Measurements from ENCODE around the gene SNX11. TPM values are rescaled to one million over a fixed set of nuclear protein-coding genes. Genes with fewer than 3 reads are reported as not detected.

The SNX11 gene
- total RNA-seq, 1 donor: 20.6 TPM

DNA sequence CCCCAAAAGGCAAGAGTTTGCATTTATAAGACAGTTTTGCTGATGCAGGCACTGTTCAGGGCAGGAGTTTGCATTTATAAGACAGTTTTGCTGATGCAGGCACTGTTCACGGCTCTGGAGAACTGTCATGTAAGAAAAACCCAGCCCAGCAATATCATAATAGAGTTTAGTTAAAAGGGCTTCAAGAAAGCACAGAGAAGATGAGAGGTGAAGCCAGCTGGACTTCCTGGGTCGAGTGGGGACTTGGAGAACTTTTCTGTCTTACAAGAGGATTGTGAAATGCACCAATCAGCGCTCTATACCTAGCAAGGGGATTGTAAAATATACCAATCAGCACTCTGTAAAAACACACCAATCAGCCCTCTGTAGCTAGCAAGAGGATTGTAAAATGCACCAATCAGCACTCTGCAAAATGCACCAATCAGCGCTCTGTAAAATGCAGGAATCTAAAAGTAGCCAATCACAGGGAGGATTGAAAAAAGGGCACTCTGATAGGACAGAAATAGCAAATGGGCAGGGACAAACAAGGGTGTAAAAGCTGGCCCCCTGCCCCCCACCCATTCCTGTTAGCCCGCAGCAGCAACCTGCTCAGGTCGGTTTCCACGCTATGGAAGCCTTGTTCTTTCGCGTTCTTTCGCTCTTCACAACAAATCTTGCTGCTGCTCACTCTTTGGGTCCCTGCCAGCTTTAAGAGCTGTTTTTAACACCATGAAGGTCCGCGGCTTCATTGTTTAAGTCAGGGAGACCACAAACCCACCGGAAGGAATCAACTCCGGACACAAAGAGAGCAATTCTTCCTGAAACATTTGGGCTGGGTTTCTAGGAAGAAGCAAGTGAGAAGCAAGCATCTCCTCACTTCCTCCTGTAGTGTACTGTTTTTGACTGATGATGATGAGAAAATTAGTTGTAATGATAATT lies 4.5 kb upstream of the SNX11 start:
- H3K9me3 ChIP-seq (ENCODE audit: low read depth, low read length): no peaks in the 10 kb centered on the region
- no peak for DNase-seq (ENCODE audit: insufficient read length, low spot score, missing footprints)
- H3K27me3 ChIP-seq (ENCODE audit: insufficient read depth, low read length): no peaks in the 10 kb centered on the region
- H4K20me1 ChIP-seq (ENCODE audit: insufficient read depth, low read length): no peaks in the 10 kb centered on the region
- TF ChIP-seq, protein P1, sequence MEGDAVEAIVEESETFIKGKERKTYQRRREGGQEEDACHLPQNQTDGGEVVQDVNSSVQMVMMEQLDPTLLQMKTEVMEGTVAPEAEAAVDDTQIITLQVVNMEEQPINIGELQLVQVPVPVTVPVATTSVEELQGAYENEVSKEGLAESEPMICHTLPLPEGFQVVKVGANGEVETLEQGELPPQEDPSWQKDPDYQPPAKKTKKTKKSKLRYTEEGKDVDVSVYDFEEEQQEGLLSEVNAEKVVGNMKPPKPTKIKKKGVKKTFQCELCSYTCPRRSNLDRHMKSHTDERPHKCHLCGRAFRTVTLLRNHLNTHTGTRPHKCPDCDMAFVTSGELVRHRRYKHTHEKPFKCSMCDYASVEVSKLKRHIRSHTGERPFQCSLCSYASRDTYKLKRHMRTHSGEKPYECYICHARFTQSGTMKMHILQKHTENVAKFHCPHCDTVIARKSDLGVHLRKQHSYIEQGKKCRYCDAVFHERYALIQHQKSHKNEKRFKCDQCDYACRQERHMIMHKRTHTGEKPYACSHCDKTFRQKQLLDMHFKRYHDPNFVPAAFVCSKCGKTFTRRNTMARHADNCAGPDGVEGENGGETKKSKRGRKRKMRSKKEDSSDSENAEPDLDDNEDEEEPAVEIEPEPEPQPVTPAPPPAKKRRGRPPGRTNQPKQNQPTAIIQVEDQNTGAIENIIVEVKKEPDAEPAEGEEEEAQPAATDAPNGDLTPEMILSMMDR (IDR thresholded peaks at IDR 0.05; ENCODE audit: extremely low read depth, low read depth, low read length): no peak
- no peak overlapping the region for H2AFZ ChIP-seq (ENCODE audit: low read length)
- H3K4me1 ChIP-seq (ENCODE audit: insufficient read depth, low read length): peaks cover 8% of the 10 kb centered on the region
- no peak overlapping the region for H3K4me2 ChIP-seq (ENCODE audit: insufficient read depth, low read length)
- H3K27ac ChIP-seq (ENCODE audit: low read depth, low read length): no peak overlapping the region
- H3K79me2 ChIP-seq (ENCODE audit: insufficient read depth, low read length): peaks cover 36% of the 10 kb centered on the region
- H3K4me3 ChIP-seq (ENCODE audit: insufficient read depth, low read length): no peak overlapping the region
- H3K36me3 ChIP-seq (ENCODE audit: insufficient read depth, low read length): peaks cover 3% of the 10 kb centered on the region

DNA sequence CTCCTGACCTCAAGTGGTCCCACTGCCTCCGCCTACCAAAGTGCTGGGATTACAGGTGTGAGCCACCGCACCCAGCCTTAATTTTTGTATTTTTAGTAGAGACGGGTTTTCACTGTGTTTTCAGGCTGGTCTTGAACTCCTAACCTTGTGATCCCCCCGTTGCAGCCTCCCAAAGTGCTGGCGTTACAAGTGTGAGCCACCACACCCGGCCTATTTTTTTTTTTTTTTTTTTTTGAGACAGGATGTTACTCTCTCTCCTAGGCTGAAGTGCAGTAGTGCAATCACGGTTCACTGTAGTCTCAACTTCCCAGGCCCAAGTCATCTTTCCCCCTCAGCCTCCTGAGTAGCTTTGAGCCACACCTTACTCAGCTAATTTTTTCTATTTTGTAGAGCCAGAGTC lies 3.1 kb upstream of the SNX11 start:
- Histone ChIP-seq H3K4me2 (ENCODE audit: insufficient read depth, low read length) (no peak overlapping the region), H3K9me3 (ENCODE audit: low read depth, low read length) (no peaks in the 10 kb centered on the region), H3K4me1 (ENCODE audit: insufficient read depth, low read length) (peaks cover 18% of the 10 kb centered on the region), H3K4me3 (ENCODE audit: insufficient read depth, low read length) (no peak overlapping the region), H3K27me3 (ENCODE audit: insufficient read depth, low read length) (no peaks in the 10 kb centered on the region), H4K20me1 (ENCODE audit: insufficient read depth, low read length) (no peaks in the 10 kb centered on the region), H3K27ac (ENCODE audit: low read depth, low read length) (no peak overlapping the region), H3K79me2 (ENCODE audit: insufficient read depth, low read length) (peaks cover 35% of the 10 kb centered on the region), H3K36me3 (ENCODE audit: insufficient read depth, low read length) (no peaks in the 10 kb centered on the region), H2AFZ (ENCODE audit: low read length) (no peak overlapping the region)
- TF ChIP-seq, protein P1 (IDR thresholded peaks at IDR 0.05; ENCODE audit: extremely low read depth, low read depth, low read length): no peak
- no peak for DNase-seq (ENCODE audit: insufficient read length, low spot score, missing footprints)

DNA sequence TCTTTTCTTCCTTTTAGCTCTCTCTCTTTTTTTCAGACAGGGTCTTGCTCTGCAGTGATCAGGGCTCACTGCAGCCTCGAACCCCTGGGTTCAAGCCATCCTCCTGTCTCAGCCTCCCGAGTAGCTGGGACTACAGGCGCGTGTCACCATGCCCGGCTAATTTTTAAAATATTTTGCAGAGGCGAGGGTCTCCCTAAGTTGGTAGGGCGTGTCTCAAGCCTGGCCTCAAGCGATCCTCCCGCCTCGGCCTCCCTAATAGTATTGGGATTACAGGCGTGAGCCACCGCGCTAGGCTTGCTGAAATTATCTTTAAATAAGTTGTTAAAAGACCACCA lies 797 bp upstream of the SNX11 start:
- Histone ChIP-seq H4K20me1 (ENCODE audit: insufficient read depth, low read length) (no peaks in the 10 kb centered on the region), H3K4me3 (ENCODE audit: insufficient read depth, low read length) (peak overlapping the region; percentile 98), H3K4me2 (ENCODE audit: insufficient read depth, low read length) (peak overlapping the region; percentile 86), H3K27me3 (ENCODE audit: insufficient read depth, low read length) (no peaks in the 10 kb centered on the region), H3K27ac (ENCODE audit: low read depth, low read length) (peak overlapping the region; percentile 59), H2AFZ (ENCODE audit: low read length) (peak overlapping the region; percentile 100), H3K79me2 (ENCODE audit: insufficient read depth, low read length) (peaks cover 42% of the 10 kb centered on the region), H3K36me3 (ENCODE audit: insufficient read depth, low read length) (no peaks in the 10 kb centered on the region), H3K9me3 (ENCODE audit: low read depth, low read length) (no peaks in the 10 kb centered on the region), H3K4me1 (ENCODE audit: insufficient read depth, low read length) (peaks cover 15% of the 10 kb centered on the region)
- TF ChIP-seq, protein P1 (IDR thresholded peaks at IDR 0.05; ENCODE audit: extremely low read depth, low read depth, low read length): no peak
- DNase-seq (ENCODE audit: insufficient read length, low spot score, missing footprints): no peak

DNA sequence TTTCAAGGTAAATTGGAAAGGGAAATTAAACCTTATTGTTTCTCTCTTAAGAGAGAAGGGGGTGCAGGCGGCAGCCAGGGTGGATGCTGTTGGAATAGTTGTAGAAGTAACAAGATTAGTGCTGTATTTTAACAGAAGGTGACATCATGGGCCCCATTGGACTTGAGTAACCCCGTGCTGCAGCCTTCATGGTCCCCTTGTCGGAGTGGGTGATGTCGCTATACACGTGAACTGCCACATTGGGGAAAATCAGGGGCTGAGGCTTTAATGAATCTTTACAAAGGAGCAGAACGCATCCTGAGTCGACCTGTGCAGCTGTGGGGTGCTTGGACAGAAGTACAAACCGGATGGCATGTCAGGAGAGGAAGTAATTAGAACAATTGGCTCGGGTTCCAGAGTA lies 3.2 kb downstream of the SNX11 start:
- DNase-seq (ENCODE audit: insufficient read length, low spot score, missing footprints): no peak
- H4K20me1 ChIP-seq (ENCODE audit: insufficient read depth, low read length): no peaks in the 10 kb centered on the region
- H3K9me3 ChIP-seq (ENCODE audit: low read depth, low read length): no peaks in the 10 kb centered on the region
- no peak overlapping the region for H3K4me3 ChIP-seq (ENCODE audit: insufficient read depth, low read length)
- no peak overlapping the region for H3K27ac ChIP-seq (ENCODE audit: low read depth, low read length)
- peaks cover 15% of the 10 kb centered on the region for H3K4me1 ChIP-seq (ENCODE audit: insufficient read depth, low read length)
- peaks cover 58% of the 10 kb centered on the region for H3K79me2 ChIP-seq (ENCODE audit: insufficient read depth, low read length)
- H2AFZ ChIP-seq (ENCODE audit: low read length): no peak overlapping the region
- H3K36me3 ChIP-seq (ENCODE audit: insufficient read depth, low read length): peaks cover 12% of the 10 kb centered on the region
- TF ChIP-seq, protein P1 (IDR thresholded peaks at IDR 0.05; ENCODE audit: extremely low read depth, low read depth, low read length): no peak
- H3K4me2 ChIP-seq (ENCODE audit: insufficient read depth, low read length): no peak overlapping the region
- H3K27me3 ChIP-seq (ENCODE audit: insufficient read depth, low read length): no peaks in the 10 kb centered on the region

Measured in osteoblast (primary cell).